CD4-positive, alpha-beta T cell treated with Interleukin-15 for 4 hours (primary cell): ENCODE results near the gene EFR3B.

Source experiments
- DNase-seq: peaks from one replicate; pipeline ENCODE4 v3.0.0-alpha.2; 2020; ENCODE audit warnings: low spot score

The EFR3B gene

GRCh38 chr2:25034081-25034480, 7.8 kb upstream of the EFR3B start:
- DNase-seq = no peak

- DNase-seq = no peak
These were observed 6.2 kb upstream of the EFR3B start for GRCh38 chr2:25035537-25036220.

GRCh38 chr2:25036221-25036559, 5.7 kb upstream of the EFR3B start:
- no peak for DNase-seq

GRCh38 chr2:25039126-25039525, 2.8 kb upstream of the EFR3B start:
- no peak for DNase-seq

GRCh38 chr2:25041307-25041927, 459 bp upstream of the EFR3B start:
- DNase-seq = no peak

- no peak for DNase-seq
These were observed 705 bp downstream of the EFR3B start for GRCh38 chr2:25042321-25043240.

GRCh38 chr2:25043241-25043867, 1.5 kb downstream of the EFR3B start:
- peak; percentile 32 for DNase-seq

- no peak for DNase-seq
These were observed 2.1 kb downstream of the EFR3B start for GRCh38 chr2:25044011-25044410.

GRCh38 chr2:25044990-25045389, 3.1 kb downstream of the EFR3B start:
- no peak for DNase-seq

GRCh38 chr2:25049422-25049821, 7.5 kb downstream of the EFR3B start:
- no peak for DNase-seq

GRCh38 chr2:25050128-25050527, 8.3 kb downstream of the EFR3B start:
- no peak for DNase-seq

- no peak for DNase-seq
These were observed 11.2 kb downstream of the EFR3B start for GRCh38 chr2:25053041-25053440.

- DNase-seq = no peak
These were observed 12.8 kb downstream of the EFR3B start for GRCh38 chr2:25054720-25055119.

- DNase-seq = no peak
These were observed 13.6 kb downstream of the EFR3B start for GRCh38 chr2:25055376-25055920.

- no peak for DNase-seq
These were observed 14.4 kb downstream of the EFR3B start for GRCh38 chr2:25056098-25056821.

- DNase-seq = no peak
These were observed 20.6 kb downstream of the EFR3B start for GRCh38 chr2:25062511-25062917.

GRCh38 chr2:25063876-25064660, 22.2 kb downstream of the EFR3B start:
- no peak for DNase-seq

GRCh38 chr2:25065768-25066167, 23.9 kb downstream of the EFR3B start:
- no peak for DNase-seq

GRCh38 chr2:25066455-25066854, 24.6 kb downstream of the EFR3B start:
- no peak for DNase-seq

GRCh38 chr2:25068217-25068616, 26.3 kb downstream of the EFR3B start:
- DNase-seq = no peak

GRCh38 chr2:25071966-25072365, 30.1 kb downstream of the EFR3B start:
- no peak for DNase-seq
